ENCODE data around the gene CACNG7.

CACNG7 gene

GRCh38 chr19:53983457-53984289 is 74.6 kb downstream of the CACNG7 start:
- DNase-seq = no peak

GRCh38 chr19:53985863-53986262 is 76.8 kb downstream of the CACNG7 start:
- no peak for DNase-seq

GRCh38 chr19:53988981-53989380 is 79.9 kb downstream of the CACNG7 start:
- no peak for DNase-seq

- DNase-seq = no peak
Observed at GRCh38 chr19:53989600-53990533, 80.8 kb downstream of the CACNG7 start.

- DNase-seq = peak; percentile 77
Observed at GRCh38 chr19:53991224-53992113, 82.4 kb downstream of the CACNG7 start, which contains the start of gene CACNG6. CACNG6 (plus strand) TSS chr19:53991637; CDS start chr19:53992878, 1,241 bp downstream.

GRCh38 chr19:53992211-53992610 is 83.1 kb downstream of the CACNG7 start:
- DNase-seq = no peak

GRCh38 chr19:53992815-53993214 is 83.7 kb downstream of the CACNG7 start:
- DNase-seq = no peak

GRCh38 chr19:53993448-53993847 is 84.4 kb downstream of the CACNG7 start:
- DNase-seq = no peak
